Liver (tissue), 9 donors: ENCODE measurements around the gene FOXA2. TPM values are rescaled to one million over a fixed set of nuclear protein-coding genes. Genes with fewer than 3 reads are reported as not detected.

Experiments
- DNase-seq: peaks from one replicate; pipeline ENCODE4 v3.0.0-alpha.2; 2017; ENCODE audit warnings: low spot score
- H3K27ac ChIP-seq, 2 donors: one replicate each; pipeline ENCODE4 v1.7.0; 2013; ENCODE audit warnings: inconsistent platforms in 2 of 2, low read length in 2 of 2, control low read depth in 1 of 2, low read depth in 1 of 2, mild to moderate bottlenecking in 1 of 2
- H3K27me3 ChIP-seq, 4 donors: one replicate each; pipeline versions ENCODE4 v1.6.1 to v1.7.0; 2013; ENCODE audit warnings: low read length in 3 of 4, inconsistent platforms in 1 of 4, mild to moderate bottlenecking in 1 of 4, moderate library complexity in 1 of 4; ENCODE audit not compliant: control insufficient read depth in 4 of 4, insufficient read depth in 4 of 4
- H3K36me3 ChIP-seq, 4 donors: one replicate each; pipeline versions ENCODE4 v1.6.1 to v1.7.0; 2013; ENCODE audit warnings: low read length in 3 of 4, mild to moderate bottlenecking in 3 of 4, low read depth in 1 of 4, moderate library complexity in 1 of 4; ENCODE audit not compliant: control insufficient read depth in 4 of 4, insufficient read depth in 3 of 4
- H3K4me1 ChIP-seq, 4 donors: one replicate each; pipeline versions ENCODE4 v1.6.1 to v1.7.0; 2013; ENCODE audit warnings: low read length in 3 of 4, mild to moderate bottlenecking in 3 of 4, moderate library complexity in 1 of 4; ENCODE audit not compliant: control insufficient read depth in 4 of 4, insufficient read depth in 4 of 4
- H3K4me3 ChIP-seq, 3 donors: one replicate each; pipeline versions ENCODE4 v1.6.1 to v1.7.0; 2013; ENCODE audit warnings: low read length in 3 of 3, control low read depth in 1 of 3, low read depth in 1 of 3, mild to moderate bottlenecking in 1 of 3
- H3K9ac ChIP-seq, 2 donors: one replicate each; pipeline ENCODE4 v1.7.0; 2013; ENCODE audit warnings: low read length in 2 of 2, mild to moderate bottlenecking in 2 of 2, moderate library complexity in 2 of 2, control low read depth in 1 of 2, low read depth in 1 of 2
- H3K9me3 ChIP-seq, 4 donors: one replicate each; pipeline versions ENCODE4 v1.6.1 to v1.7.0; 2013; ENCODE audit warnings: low read length in 3 of 4; ENCODE audit not compliant: control insufficient read depth in 4 of 4
- EGR1 ChIP-seq, 2 donors: IDR thresholded peaks; 2 replicates each; pipeline ENCODE4 v1.6.1; 2016 to 2018; ENCODE audit warnings: antibody characterized with exemption in 2 of 2, low read depth in 2 of 2
- FOXA1 ChIP-seq: IDR thresholded peaks from 2 replicates; pipeline ENCODE4 v1.6.1; 2016; ENCODE audit warnings: antibody characterized with exemption
- FOXA2 ChIP-seq: IDR thresholded peaks from 2 replicates; pipeline ENCODE4 v1.6.1; 2016; ENCODE audit warnings: antibody characterized with exemption
- GABPA ChIP-seq, 2 donors: IDR thresholded peaks in 1 of 2; conservative IDR thresholded peaks in 1 of 2; 2 replicates each; pipeline ENCODE4 v1.6.1; 2016; ENCODE audit warnings: antibody characterized with exemption in 2 of 2, mild to moderate bottlenecking in 1 of 2, moderate library complexity in 1 of 2
- HNF4A ChIP-seq, 2 donors: conservative IDR thresholded peaks; 2 replicates each; pipeline ENCODE4 v1.6.1; 2016; ENCODE audit warnings: antibody characterized with exemption in 2 of 2, mild to moderate bottlenecking in 2 of 2
- HNF4G ChIP-seq: IDR thresholded peaks from 2 replicates; pipeline ENCODE4 v1.6.1; 2016; ENCODE audit warnings: antibody characterized with exemption
- JUND ChIP-seq, 2 donors: IDR thresholded peaks; 2 replicates each; pipeline ENCODE4 v1.6.1; 2016; ENCODE audit warnings: antibody characterized with exemption in 2 of 2
- NR2F2 ChIP-seq: IDR thresholded peaks from 2 replicates; pipeline ENCODE4 v1.6.1; 2016; ENCODE audit warnings: antibody characterized with exemption
- RAD21 ChIP-seq, 2 donors: IDR thresholded peaks; 2 replicates each; pipeline ENCODE4 v1.6.1; 2016; ENCODE audit warnings: antibody characterized with exemption in 2 of 2, mild to moderate bottlenecking in 2 of 2
- REST ChIP-seq: IDR thresholded peaks from 2 replicates; pipeline ENCODE4 v1.6.1; 2016; ENCODE audit warnings: antibody characterized with exemption, mild to moderate bottlenecking
- RXRA ChIP-seq, 2 donors: IDR thresholded peaks; 2 replicates each; pipeline ENCODE4 v1.6.1; 2017 to 2018; ENCODE audit warnings: antibody characterized with exemption in 2 of 2, mild to moderate bottlenecking in 1 of 2
- SP1 ChIP-seq: IDR thresholded peaks from 2 replicates; pipeline ENCODE4 v1.6.1; 2018; ENCODE audit warnings: antibody characterized with exemption, mild to moderate bottlenecking
- TAF1 ChIP-seq: conservative IDR thresholded peaks from 2 replicates; pipeline ENCODE4 v1.6.1; 2016; ENCODE audit warnings: antibody characterized with exemption, mild to moderate bottlenecking
- YY1 ChIP-seq: IDR thresholded peaks from 2 replicates; pipeline ENCODE4 v1.6.1; 2016; ENCODE audit warnings: antibody characterized with exemption, mild to moderate bottlenecking
- ZBTB33 ChIP-seq: IDR thresholded peaks from 2 replicates; pipeline ENCODE4 v1.6.1; 2016; ENCODE audit warnings: antibody characterized with exemption
- WGBS: extraction: QIAGEN DNeasy Blood & Tissue Kit; methylation state at CpG from one replicate; pipeline ENCODE4 v1.1.7; 2013; 5-methylcytosine and 5-hydroxymethylcytosine counted together
- polyA plus RNA-seq, 2 donors: library from polyadenylated mRNA; stranded (reverse) in 1 of 2; unstranded in 1 of 2; fragments of 200-250 nt in 1 of 2; fragments of >200 nt in 1 of 2; fragmentation: Nextera tagmentation in 1 of 2; extraction: Ambion mirVana in 1 of 2; gene quantifications; one replicate each; pipeline versions ENCODE4 v1.2.1 to v1.2.3, GENCODE V29; 2013 to 2015
- total RNA-seq, 2 donors: library from RNA; depleted of rRNA; stranded (reverse); fragments of >200 nt; gene quantifications; one replicate each; pipeline ENCODE4 v1.2.3, GENCODE V29; 2014
- TF ChIP-seq, protein P1 (sequence below): fragments of 150-350 bp; IDR thresholded peaks from 2 replicates; pipeline ENCODE4 v1.5.1; 2017; ENCODE audit warnings: improper control_type of control experiment, low read depth, low read length; ENCODE audit not compliant: missing input control
- TF ChIP-seq, protein P2 (sequence below): IDR thresholded peaks from 2 replicates; pipeline ENCODE4 v1.6.1; 2016; ENCODE audit warnings: antibody characterized with exemption
- TF ChIP-seq, protein P3 (sequence below): IDR thresholded peaks from 2 replicates; pipeline ENCODE4 v1.6.1; 2016; ENCODE audit warnings: antibody characterized with exemption
- donor health status: healthy.
- donor health status: healthy.
- donor health status: healthy.
- donor health status: healthy.
- donor health status: healthy.

The FOXA2 gene
- total and polyA plus RNA-seq, 4 donors: 5.2 to 12.7 (median 11.1) TPM

DNA sequence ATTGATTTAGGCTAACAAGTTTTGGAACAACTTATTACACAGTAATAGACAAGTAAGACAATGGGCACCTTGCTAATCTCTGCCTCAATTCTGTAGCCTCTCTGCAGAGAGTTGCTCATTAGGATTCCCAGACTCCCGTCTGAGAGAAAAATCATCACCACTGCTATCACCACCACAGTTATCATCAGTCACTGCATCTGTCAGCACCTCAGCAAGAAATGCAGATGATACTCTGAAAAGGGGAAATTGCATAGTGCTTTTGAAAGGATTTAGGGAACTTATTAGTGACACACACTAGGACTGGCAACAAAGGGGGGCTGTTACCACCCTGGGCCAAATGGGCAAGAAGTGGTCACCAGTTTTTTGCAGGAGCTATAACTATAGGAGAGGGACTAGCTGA is 39.9 kb downstream of the FOXA2 start:
- TF ChIP-seq, protein P1, sequence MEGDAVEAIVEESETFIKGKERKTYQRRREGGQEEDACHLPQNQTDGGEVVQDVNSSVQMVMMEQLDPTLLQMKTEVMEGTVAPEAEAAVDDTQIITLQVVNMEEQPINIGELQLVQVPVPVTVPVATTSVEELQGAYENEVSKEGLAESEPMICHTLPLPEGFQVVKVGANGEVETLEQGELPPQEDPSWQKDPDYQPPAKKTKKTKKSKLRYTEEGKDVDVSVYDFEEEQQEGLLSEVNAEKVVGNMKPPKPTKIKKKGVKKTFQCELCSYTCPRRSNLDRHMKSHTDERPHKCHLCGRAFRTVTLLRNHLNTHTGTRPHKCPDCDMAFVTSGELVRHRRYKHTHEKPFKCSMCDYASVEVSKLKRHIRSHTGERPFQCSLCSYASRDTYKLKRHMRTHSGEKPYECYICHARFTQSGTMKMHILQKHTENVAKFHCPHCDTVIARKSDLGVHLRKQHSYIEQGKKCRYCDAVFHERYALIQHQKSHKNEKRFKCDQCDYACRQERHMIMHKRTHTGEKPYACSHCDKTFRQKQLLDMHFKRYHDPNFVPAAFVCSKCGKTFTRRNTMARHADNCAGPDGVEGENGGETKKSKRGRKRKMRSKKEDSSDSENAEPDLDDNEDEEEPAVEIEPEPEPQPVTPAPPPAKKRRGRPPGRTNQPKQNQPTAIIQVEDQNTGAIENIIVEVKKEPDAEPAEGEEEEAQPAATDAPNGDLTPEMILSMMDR: no peak
- TF ChIP-seq NR2F2: no peak
- TF ChIP-seq JUND (IDR thresholded peaks at IDR 0.05): no peak
- TF ChIP-seq RXRA (IDR thresholded peaks at IDR 0.05): no peak
- TF ChIP-seq RAD21 (IDR thresholded peaks at IDR 0.05): no peak
- TF ChIP-seq YY1: no peak
- TF ChIP-seq ZBTB33: no peak
- no peak for TF ChIP-seq FOXA2
- TF ChIP-seq FOXA1: no peak
- TF ChIP-seq, protein P2, sequence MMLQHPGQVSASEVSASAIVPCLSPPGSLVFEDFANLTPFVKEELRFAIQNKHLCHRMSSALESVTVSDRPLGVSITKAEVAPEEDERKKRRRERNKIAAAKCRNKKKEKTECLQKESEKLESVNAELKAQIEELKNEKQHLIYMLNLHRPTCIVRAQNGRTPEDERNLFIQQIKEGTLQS: no peak
- TF ChIP-seq TAF1: no peak
- TF ChIP-seq HNF4G: no peak
- no peak for TF ChIP-seq GABPA (IDR thresholded peaks at IDR 0.05 in 1 of 2, conservative IDR thresholded peaks at IDR 0.05 in 1 of 2)
- TF ChIP-seq REST: no peak
- TF ChIP-seq, protein P3, sequence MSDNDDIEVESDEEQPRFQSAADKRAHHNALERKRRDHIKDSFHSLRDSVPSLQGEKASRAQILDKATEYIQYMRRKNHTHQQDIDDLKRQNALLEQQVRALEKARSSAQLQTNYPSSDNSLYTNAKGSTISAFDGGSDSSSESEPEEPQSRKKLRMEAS: no peak
- TF ChIP-seq EGR1 (IDR thresholded peaks at IDR 0.05; ENCODE audit: low read depth in 2 of 2): no peak
- TF ChIP-seq HNF4A (conservative IDR thresholded peaks at IDR 0.05): no peak
- no peak for TF ChIP-seq SP1
- no peak for DNase-seq
- H3K36me3 ChIP-seq: no peaks in the 10 kb centered on the region
- H3K27me3 ChIP-seq: no peaks in the 10 kb centered on the region
- WGBS: 74% methylated on average over 1 of the region's 1 CpG
- H3K4me1 ChIP-seq: no peaks in the 10 kb centered on the region
- H3K4me3 ChIP-seq: no peak overlapping the region
- H3K9ac ChIP-seq: no peak overlapping the region
- H3K27ac ChIP-seq: no peak overlapping the region
- H3K9me3 ChIP-seq: no peaks in the 10 kb centered on the region
